ENCODE data around the gene OR5W2. TPM values are rescaled to one million over a fixed set of nuclear protein-coding genes. Genes with fewer than 3 reads are reported as not detected.

The OR5W2 gene
- total RNA-seq: not detected in 2 replicates

DNA sequence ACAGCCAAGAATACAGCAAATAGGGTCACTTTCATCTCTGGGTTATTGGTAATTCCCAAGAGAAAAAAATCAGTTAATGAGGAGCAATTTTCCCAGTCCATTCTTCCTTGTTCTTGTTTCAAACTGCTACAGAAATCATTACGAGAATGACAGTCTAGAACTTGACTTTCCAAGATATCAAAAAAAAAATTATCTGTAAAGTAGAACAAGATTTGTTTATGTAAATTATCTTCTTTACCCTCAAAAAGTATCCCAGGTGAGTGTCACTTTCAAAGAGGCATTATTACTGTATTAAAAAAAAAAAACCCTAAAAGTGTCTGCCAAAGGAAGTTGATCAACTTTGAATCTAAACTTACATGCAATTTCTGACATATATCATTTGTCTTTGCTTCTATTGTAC, at the start of gene OR5W2:
Gene OR5W2, minus strand, starts transcription at position 101 of the 400 bp plus-strand sequence. Its CDS starts 0 bp downstream, at position 101.

DNA sequence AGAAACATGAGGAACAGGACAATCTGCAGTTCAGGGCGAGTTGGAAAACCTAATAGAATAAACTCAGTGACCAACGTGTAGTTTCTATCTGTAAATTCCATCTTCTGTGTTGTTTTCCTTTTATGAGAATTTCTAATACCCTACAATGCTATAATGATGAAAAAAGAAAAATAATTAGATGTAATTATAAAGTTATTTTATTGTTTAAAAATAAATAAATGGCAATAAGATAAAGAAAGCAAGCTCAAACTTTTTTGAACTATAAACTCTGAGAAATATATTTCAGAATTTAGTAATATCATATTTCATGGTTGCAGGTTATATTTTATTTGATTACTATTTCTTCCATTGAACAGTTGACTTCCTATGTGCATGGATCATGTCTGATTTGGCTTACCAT, 21.9 kb upstream of the OR5W2 start, which contains the start of gene OR5I1:
Gene OR5I1, minus strand, starts transcription at position 101 of the 400 bp plus-strand sequence. Its CDS starts 0 bp downstream, at position 101.

DNA sequence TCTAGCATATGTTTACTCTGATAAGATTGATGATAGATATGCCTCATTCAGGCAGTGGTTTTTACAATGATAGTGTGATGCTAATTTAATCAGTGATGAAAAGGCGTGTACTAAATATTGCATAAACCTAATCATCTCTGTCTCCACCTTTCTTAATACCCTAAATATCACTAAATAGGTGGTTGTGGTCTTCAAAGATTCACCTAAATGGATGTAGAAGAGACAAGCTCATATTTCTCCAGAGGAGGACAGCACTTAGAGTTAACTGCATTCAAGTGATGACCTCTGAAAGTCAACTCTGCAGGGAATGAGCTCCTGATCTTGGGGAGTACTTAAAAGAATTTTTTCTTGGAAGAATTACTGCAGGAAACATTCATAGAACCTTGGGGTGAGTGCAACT, 31.4 kb downstream of the OR5W2 start, which contains the start of gene TRIM51:
Gene TRIM51, plus strand, starts transcription at position 301 of the 400 bp plus-strand sequence. CDS start 2,132 bp downstream, outside the sequence.

Other genes starting within 250 kb of the OR5W2 start
- not detected in 2 replicates for gene OR5D13, start 141.1 kb downstream of the OR5W2 start, total RNA-seq
- gene OR5D14, start 119.0 kb downstream of the OR5W2 start, total RNA-seq: not detected in 2 replicates
- gene OR5L1, start 103.2 kb downstream of the OR5W2 start, total RNA-seq: not detected in 2 replicates
- gene OR5D18, start 95.0 kb downstream of the OR5W2 start, total RNA-seq: not detected in 2 replicates
- gene OR5L2, start 87.4 kb downstream of the OR5W2 start, total RNA-seq: not detected in 2 replicates
- not detected in 2 replicates for gene OR5D16, start 75.8 kb downstream of the OR5W2 start, total RNA-seq
- not detected in 2 replicates for gene TRIM51, start 31.3 kb downstream of the OR5W2 start, total RNA-seq
- gene OR5I1, start 21.8 kb upstream of the OR5W2 start, total RNA-seq: not detected in 2 replicates
- gene OR10AG1, start 55.4 kb upstream of the OR5W2 start, total RNA-seq: not detected in 2 replicates
- not detected in 2 replicates for gene OR5F1, start 80.0 kb upstream of the OR5W2 start, total RNA-seq
- not detected in 2 replicates for gene OR5AS1, start 113.1 kb upstream of the OR5W2 start, total RNA-seq
- not detected in 2 replicates for gene OR8I2, start 178.7 kb upstream of the OR5W2 start, total RNA-seq
- gene OR8H2, start 189.1 kb upstream of the OR5W2 start, total RNA-seq: not detected in 2 replicates
- not detected in 2 replicates for gene OR8H3, start 207.8 kb upstream of the OR5W2 start, total RNA-seq
- gene OR8J3, start 225.6 kb upstream of the OR5W2 start, total RNA-seq: not detected in 2 replicates
- not detected in 2 replicates for gene OR8K5, start 245.7 kb upstream of the OR5W2 start, total RNA-seq